ENCODE measurements around the gene TMPRSS9.

DNA sequence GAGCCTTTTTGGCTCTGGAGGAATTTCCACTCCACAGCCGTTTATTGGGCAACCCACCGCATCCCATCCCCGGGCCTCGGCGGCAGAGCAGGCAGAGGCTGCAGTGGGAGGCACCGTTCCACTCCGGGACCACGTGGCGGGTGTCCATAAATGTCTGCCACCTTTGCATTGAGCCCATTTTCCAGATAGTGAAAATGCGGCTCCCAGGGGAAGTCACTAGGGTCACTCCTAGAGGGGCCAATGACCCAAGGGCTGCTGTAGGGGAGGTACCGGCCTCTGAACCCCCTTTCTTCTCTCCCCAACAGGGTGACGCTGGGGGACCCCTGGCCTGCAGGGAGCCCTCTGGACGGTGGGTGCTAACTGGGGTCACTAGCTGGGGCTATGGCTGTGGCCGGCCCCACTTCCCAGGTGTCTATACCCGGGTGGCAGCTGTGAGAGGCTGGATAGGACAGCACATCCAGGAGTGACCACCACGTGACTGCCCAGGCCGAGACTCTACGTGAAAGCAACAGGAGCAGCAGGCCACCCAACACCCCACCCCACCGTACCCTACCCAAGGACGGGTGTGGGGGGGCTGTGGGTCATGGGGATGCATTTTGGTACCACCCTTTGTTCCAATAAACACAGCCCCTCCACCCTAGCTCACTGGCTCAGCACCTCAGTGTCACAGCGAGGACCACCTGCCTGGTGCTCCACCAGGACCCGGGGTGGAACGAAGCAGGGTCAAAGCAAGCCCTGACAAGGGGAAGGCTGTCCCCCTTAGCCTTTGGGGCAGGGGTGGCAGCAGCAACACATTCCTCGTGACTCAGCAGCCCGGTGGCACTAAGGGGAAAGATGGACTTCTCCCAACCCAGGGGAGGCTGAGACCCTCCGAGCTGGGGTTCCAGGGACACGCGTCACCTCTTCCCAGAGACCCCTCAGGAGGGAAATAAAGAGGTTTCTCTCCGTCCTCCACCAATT, 65.8 kb downstream of the TMPRSS9 start:
- no peak for TF ChIP-seq CTCF (IDR thresholded peaks at IDR 0.05)
- TF ChIP-seq POLR2A (IDR thresholded peaks at IDR 0.05): no peak
